SK-N-MC (cell line): ENCODE data around the gene SLC38A6.

ENCODE experiments used
- EZH2 ChIP-seq: fragments of 200-600 bp; sonication (generic); IDR thresholded peaks from one replicate; pipeline ENCODE4 v1.6.1; 2017; ENCODE audit warnings: antibody characterized with exemption
- POLR2AphosphoS5 ChIP-seq: IDR thresholded peaks from 2 replicates; pipeline ENCODE4 v1.6.1; 2012; ENCODE audit warnings: mild to moderate bottlenecking, low read depth, low read length, borderline replicate concordance

DNA sequence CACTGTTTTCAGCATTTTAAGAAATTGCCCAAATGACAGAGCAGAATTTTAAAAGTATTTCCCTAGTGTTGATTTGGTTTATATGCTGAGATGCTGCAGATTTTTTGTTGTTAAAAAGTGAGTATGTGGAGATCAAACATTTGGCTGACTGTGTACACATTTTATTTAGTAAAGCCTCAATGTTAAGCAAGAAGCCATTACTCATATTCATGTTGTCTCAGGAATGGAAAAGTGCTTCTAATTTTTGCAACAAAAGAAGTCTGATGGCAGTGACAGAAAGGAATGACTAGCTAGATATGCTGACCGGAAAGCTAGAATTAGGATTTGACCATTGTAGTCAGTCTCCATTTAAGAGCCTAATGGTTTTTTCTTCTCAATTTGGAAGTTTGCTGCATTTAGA, 22.5 kb downstream of the SLC38A6 start:
- TF ChIP-seq EZH2, result no peak
- no peak for TF ChIP-seq POLR2AphosphoS5
